BE2C (cell line): ENCODE measurements around the gene MB21D2.

ENCODE experiments used
- DNase-seq: peaks from one replicate; pipeline ENCODE4 v3.0.0-alpha.2; 2020
- H3K27me3 ChIP-seq: fragments of 250-450 bp; sonication (Bioruptor Pico); 2 replicates; pipeline ENCODE4 v1.5.1; 2020; ENCODE audit warnings: mild to moderate bottlenecking
- H3K36me3 ChIP-seq: fragments of 250-450 bp; sonication (Bioruptor Pico); 2 replicates; pipeline ENCODE4 v1.5.1; 2020; ENCODE audit warnings: mild to moderate bottlenecking
- H3K4me1 ChIP-seq: fragments of 250-450 bp; sonication (Bioruptor Pico); 2 replicates; pipeline ENCODE4 v1.5.1; 2020
- H3K4me3 ChIP-seq: 2 replicates; pipeline ENCODE4 v1.5.1; 2011; ENCODE audit warnings: low read depth, low read length
- H3K9me3 ChIP-seq: fragments of 250-450 bp; sonication (Bioruptor Pico); 2 replicates; pipeline ENCODE4 v1.5.1; 2020
- CTCF ChIP-seq: IDR thresholded peaks from 2 replicates; pipeline ENCODE4 v1.5.1; 2012; ENCODE audit warnings: mild to moderate bottlenecking, low read depth, low read length

The MB21D2 gene

GRCh38 chr3:192887047-192887446, 30.6 kb downstream of the MB21D2 start:
- no peaks in the 10 kb centered on the region for H3K36me3 ChIP-seq
- no peak overlapping the region for H3K4me3 ChIP-seq
- no peak for DNase-seq
- no peak for TF ChIP-seq CTCF
- no peaks in the 10 kb centered on the region for H3K4me1 ChIP-seq
- H3K9me3 ChIP-seq, result no peaks in the 10 kb centered on the region
- no peaks in the 10 kb centered on the region for H3K27me3 ChIP-seq

- TF ChIP-seq CTCF, result no peak
- no peaks in the 10 kb centered on the region for H3K27me3 ChIP-seq
- DNase-seq, result no peak
- no peaks in the 10 kb centered on the region for H3K36me3 ChIP-seq
- H3K4me3 ChIP-seq, result no peak overlapping the region
- no peaks in the 10 kb centered on the region for H3K4me1 ChIP-seq
- H3K9me3 ChIP-seq, result no peaks in the 10 kb centered on the region
These were observed 32.6 kb downstream of the MB21D2 start for GRCh38 chr3:192884777-192885773.

GRCh38 chr3:192883512-192883911, 34.1 kb downstream of the MB21D2 start:
- TF ChIP-seq CTCF, result no peak
- Histone ChIP-seq H3K4me1 (no peaks in the 10 kb centered on the region), H3K4me3 (no peak overlapping the region), H3K9me3 (no peaks in the 10 kb centered on the region), H3K36me3 (no peaks in the 10 kb centered on the region), H3K27me3 (no peaks in the 10 kb centered on the region)
- DNase-seq, result no peak

- no peaks in the 10 kb centered on the region for H3K36me3 ChIP-seq
- DNase-seq, result no peak
- H3K27me3 ChIP-seq, result no peaks in the 10 kb centered on the region
- TF ChIP-seq CTCF, result no peak
- no peaks in the 10 kb centered on the region for H3K4me1 ChIP-seq
- H3K4me3 ChIP-seq, result no peak overlapping the region
- no peaks in the 10 kb centered on the region for H3K9me3 ChIP-seq
These were observed 36.4 kb downstream of the MB21D2 start for GRCh38 chr3:192881159-192881786.

GRCh38 chr3:192880313-192880712, 37.3 kb downstream of the MB21D2 start:
- no peak for TF ChIP-seq CTCF

More at GRCh38 chr3:192880313-192880712, 37.3 kb downstream of the MB21D2 start:
- DNase-seq, result no peak
- H3K36me3 ChIP-seq, result no peaks in the 10 kb centered on the region
- H3K4me3 ChIP-seq, result no peak overlapping the region
- H3K27me3 ChIP-seq, result no peaks in the 10 kb centered on the region
- H3K9me3 ChIP-seq, result no peaks in the 10 kb centered on the region
- H3K4me1 ChIP-seq, result no peaks in the 10 kb centered on the region
